ENCODE results near the gene TRIM2. TPM values are rescaled to one million over a fixed set of nuclear protein-coding genes. Genes with fewer than 3 reads are reported as not detected.
"Not testable (repeated sequence)": the region's sequence is repeated elsewhere in the genome, so short reads cannot be mapped to it uniquely, and the experiment has no call there.

Gene TRIM2
- total RNA-seq, 1 experiment from 2014 or later: 49.6 TPM

DNA sequence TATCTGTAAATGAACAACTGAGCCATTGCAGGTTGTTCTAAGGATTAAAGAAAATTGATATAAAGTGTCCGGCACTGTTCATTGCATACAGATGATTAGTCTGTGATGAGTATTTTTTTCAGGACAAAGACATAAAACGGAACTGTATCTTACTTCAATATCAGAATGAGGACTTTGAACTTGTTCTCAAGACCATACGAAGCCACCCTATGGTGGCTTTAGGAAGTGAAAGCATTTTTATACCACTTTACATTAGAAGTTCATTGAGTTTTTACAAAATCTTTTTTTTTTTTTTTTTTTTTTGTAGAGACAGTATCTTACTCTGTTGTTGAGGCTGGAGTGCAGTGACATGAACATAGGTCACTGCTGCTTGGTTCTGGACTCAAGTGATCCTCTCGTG lies 45.2 kb upstream of the TRIM2 start:
- Mint-ChIP-seq H3K4me1 (ENCODE audit: low read depth, unreplicated experiment) (peaks cover 17% of the 10 kb centered on the region), H3K4me3 (ENCODE audit: low read depth, unreplicated experiment) (no peak overlapping the region), H3K27ac (ENCODE audit: unreplicated experiment) (no peak overlapping the region), H3K9me3 (ENCODE audit: low read depth, unreplicated experiment) (no peaks in the 10 kb centered on the region), H3K36me3 (ENCODE audit: insufficient read depth, unreplicated experiment) (no peaks in the 10 kb centered on the region), H3K27me3 (ENCODE audit: unreplicated experiment) (no peaks in the 10 kb centered on the region)
- intact Hi-C loops (cut with micrococcal nuclease; ENCODE audit: unreplicated experiment): no loop called here
- no TSS peak for BruUV-seq (replicated peaks)
- CTCF ChIA-PET: no interaction called here
- TF ChIP-seq, protein P1, sequence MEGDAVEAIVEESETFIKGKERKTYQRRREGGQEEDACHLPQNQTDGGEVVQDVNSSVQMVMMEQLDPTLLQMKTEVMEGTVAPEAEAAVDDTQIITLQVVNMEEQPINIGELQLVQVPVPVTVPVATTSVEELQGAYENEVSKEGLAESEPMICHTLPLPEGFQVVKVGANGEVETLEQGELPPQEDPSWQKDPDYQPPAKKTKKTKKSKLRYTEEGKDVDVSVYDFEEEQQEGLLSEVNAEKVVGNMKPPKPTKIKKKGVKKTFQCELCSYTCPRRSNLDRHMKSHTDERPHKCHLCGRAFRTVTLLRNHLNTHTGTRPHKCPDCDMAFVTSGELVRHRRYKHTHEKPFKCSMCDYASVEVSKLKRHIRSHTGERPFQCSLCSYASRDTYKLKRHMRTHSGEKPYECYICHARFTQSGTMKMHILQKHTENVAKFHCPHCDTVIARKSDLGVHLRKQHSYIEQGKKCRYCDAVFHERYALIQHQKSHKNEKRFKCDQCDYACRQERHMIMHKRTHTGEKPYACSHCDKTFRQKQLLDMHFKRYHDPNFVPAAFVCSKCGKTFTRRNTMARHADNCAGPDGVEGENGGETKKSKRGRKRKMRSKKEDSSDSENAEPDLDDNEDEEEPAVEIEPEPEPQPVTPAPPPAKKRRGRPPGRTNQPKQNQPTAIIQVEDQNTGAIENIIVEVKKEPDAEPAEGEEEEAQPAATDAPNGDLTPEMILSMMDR (IDR thresholded peaks at IDR 0.05; ENCODE audit: unreplicated experiment): no peak
- DNase-seq: no peak

DNA sequence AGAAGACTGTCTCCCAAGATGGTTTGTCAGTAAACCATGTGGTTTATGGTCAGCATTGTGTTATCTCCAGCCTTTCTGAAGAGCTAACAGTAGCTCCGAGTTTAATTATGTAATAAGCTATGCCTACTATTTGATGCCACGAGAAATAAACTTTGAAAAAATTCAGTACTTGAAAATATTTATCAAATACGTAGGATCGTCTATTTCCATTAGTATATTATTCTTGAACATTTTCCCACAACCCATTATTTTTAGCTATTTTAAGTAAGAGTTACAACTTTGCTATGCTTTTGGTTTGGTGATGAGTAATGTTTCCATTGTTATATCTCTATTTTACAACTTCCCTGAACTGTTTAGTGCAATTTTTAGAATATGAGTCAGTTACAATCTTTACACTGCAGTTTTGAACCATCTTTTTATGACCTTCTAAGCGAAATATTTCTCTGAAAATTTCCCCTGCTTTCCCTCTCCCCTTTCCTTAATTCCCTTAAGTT lies 44.5 kb upstream of the TRIM2 start:
- TF ChIP-seq, protein P1 (IDR thresholded peaks at IDR 0.05; ENCODE audit: unreplicated experiment): no peak
- H3K36me3 Mint-ChIP-seq (ENCODE audit: insufficient read depth, unreplicated experiment): no peaks in the 10 kb centered on the region
- H3K27ac Mint-ChIP-seq (ENCODE audit: unreplicated experiment): no peak overlapping the region
- no TSS peak for BruUV-seq (replicated peaks)
- DNase-seq: no peak
- intact Hi-C loops (cut with micrococcal nuclease; ENCODE audit: unreplicated experiment): no loop called here
- CTCF ChIA-PET: no interaction called here
- peaks cover 17% of the 10 kb centered on the region for H3K4me1 Mint-ChIP-seq (ENCODE audit: low read depth, unreplicated experiment)
- H3K9me3 Mint-ChIP-seq (ENCODE audit: low read depth, unreplicated experiment): no peaks in the 10 kb centered on the region
- H3K27me3 Mint-ChIP-seq (ENCODE audit: unreplicated experiment): no peaks in the 10 kb centered on the region
- no peak overlapping the region for H3K4me3 Mint-ChIP-seq (ENCODE audit: low read depth, unreplicated experiment)

DNA sequence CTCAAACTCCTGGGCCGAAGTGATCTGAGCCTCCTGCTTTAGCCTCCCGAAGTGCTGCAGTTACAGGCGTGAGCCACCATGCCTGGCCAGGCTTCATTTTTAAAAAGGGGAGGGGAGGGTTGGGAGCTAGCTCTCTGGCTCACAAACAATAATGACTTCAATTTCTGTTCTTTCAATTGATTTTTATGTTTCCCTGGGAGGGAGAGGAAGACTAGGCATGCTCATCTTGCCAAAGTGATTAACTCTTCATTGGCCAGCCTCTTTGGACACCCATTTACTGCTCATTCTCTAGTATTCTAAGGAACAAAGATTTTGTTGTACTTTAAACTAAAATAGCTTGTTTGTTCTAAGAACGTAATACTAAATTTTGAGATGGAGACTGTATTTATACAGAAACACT lies 43.4 kb upstream of the TRIM2 start:
- CTCF ChIA-PET: interaction anchor here (0.6 to 0.8 kb wide), 3 partner anchors 8 to 488 kb away, joined by 3 to 4 read pairs (median 3); partner anchors contain the start of gene TRIM2
- intact Hi-C loops (cut with micrococcal nuclease; ENCODE audit: unreplicated experiment): no loop called here

DNA sequence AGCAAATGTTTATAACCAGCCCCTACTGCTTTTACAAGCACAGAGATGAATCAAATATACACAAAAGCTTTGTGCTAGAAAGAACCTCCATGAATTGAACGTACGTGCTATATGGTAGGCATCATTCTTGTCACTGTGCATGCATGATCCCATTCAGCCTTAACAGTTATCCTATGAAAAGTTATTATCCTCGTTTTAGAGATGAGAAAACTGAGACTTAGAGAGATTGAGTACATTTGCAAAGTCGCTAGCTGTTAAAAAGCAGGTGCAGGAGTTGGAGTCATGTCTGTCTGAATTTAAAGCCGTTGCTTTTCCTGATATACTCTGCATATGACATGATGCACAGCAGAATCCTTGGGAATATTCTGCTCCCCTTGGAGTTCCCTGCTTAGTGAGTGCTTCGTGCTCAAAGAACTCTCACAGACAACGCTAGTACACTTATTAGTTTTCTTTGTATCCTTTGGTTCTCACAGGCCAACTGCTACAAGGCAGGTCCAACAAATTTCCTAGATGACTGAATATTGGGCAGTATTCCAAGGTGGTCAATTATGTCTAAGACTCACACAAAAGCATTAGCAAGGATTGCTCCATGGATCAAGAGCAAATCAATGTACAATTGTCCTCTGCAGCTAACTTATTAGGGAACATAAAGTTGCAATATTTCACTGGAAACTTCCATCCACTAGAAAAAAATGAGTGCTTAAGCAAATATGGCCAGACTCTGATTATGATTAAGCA lies 42.8 kb upstream of the TRIM2 start:
- H3K27me3 Mint-ChIP-seq (ENCODE audit: unreplicated experiment): no peaks in the 10 kb centered on the region
- H3K27ac Mint-ChIP-seq (ENCODE audit: unreplicated experiment): no peak overlapping the region
- no TSS peak for BruUV-seq (replicated peaks)
- no peak for DNase-seq
- no peak overlapping the region for H3K4me3 Mint-ChIP-seq (ENCODE audit: low read depth, unreplicated experiment)
- CTCF ChIA-PET: interaction anchor here (0.6 to 0.8 kb wide), 2 partner anchors 43 to 488 kb away, joined by 3 to 4 read pairs; partner anchors contain the start of gene TRIM2
- no peaks in the 10 kb centered on the region for H3K9me3 Mint-ChIP-seq (ENCODE audit: low read depth, unreplicated experiment)
- no peaks in the 10 kb centered on the region for H3K36me3 Mint-ChIP-seq (ENCODE audit: insufficient read depth, unreplicated experiment)
- peaks cover 13% of the 10 kb centered on the region for H3K4me1 Mint-ChIP-seq (ENCODE audit: low read depth, unreplicated experiment)
- intact Hi-C loops (cut with micrococcal nuclease; ENCODE audit: unreplicated experiment): no loop called here
- TF ChIP-seq, protein P1 (IDR thresholded peaks at IDR 0.05; ENCODE audit: unreplicated experiment): no peak

More for the DNA sequence above, 43.4 kb upstream of the TRIM2 start:
- Mint-ChIP-seq H3K4me1 (ENCODE audit: low read depth, unreplicated experiment) (peaks cover 13% of the 10 kb centered on the region), H3K27ac (ENCODE audit: unreplicated experiment) (no peak overlapping the region), H3K27me3 (ENCODE audit: unreplicated experiment) (no peaks in the 10 kb centered on the region), H3K9me3 (ENCODE audit: low read depth, unreplicated experiment) (no peaks in the 10 kb centered on the region), H3K4me3 (ENCODE audit: low read depth, unreplicated experiment) (no peak overlapping the region), H3K36me3 (ENCODE audit: insufficient read depth, unreplicated experiment) (no peaks in the 10 kb centered on the region)
- TF ChIP-seq, protein P1 (IDR thresholded peaks at IDR 0.05; ENCODE audit: unreplicated experiment): no peak
- BruUV-seq (replicated peaks): no TSS peak
- no peak for DNase-seq

DNA sequence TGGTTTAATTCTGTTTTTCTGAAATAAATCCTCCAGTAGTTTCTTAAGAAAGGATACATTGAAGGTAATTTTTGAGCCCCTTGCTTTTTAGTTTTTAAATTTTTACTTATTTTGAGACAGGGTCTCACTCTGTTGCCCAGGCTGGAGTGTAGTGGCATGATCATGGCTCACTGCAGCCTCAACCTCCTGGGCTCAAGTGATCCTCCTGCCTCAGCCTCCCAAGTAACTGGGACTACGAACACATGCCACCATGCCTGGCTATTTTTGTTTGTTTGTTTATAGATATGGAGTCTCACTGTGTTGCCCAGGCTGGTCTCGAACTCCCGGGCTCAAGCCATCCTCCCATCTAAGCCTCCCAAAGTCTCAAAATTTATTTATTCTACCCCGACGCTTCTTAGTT lies 39.0 kb upstream of the TRIM2 start:
- DNase-seq; H3K27ac Mint-ChIP-seq (ENCODE audit: unreplicated experiment); BruUV-seq (replicated peaks); H3K27me3 Mint-ChIP-seq (ENCODE audit: unreplicated experiment); H3K4me3 Mint-ChIP-seq (ENCODE audit: low read depth, unreplicated experiment); H3K9me3 Mint-ChIP-seq (ENCODE audit: low read depth, unreplicated experiment); intact Hi-C loops (cut with micrococcal nuclease; ENCODE audit: unreplicated experiment); CTCF ChIA-PET; H3K36me3 Mint-ChIP-seq (ENCODE audit: insufficient read depth, unreplicated experiment): not testable (repeated sequence)
- H3K4me1 Mint-ChIP-seq (ENCODE audit: low read depth, unreplicated experiment): peaks cover 24% of the 10 kb centered on the region
